Cardiac muscle cell (in vitro differentiated cells and primary cell): ENCODE results near the gene MYRF. TPM values are rescaled to one million over a fixed set of nuclear protein-coding genes. Genes with fewer than 3 reads are reported as not detected.
A peak's percentile ranks its signal among the peaks of the same experiment; 100 is the strongest.

Source experiments
- DNase-seq, 2 donors: peaks; one replicate each; pipeline versions ENCODE4 v3.0.0 to v3.0.0-alpha.2; 2010 to 2017; ENCODE audit warnings: low read depth in 1 of 2, low spot score in 1 of 2
- H3K27ac ChIP-seq: fragments of 200-600 bp; sonication (generic); 2 replicates; pipeline ENCODE4 v1.5.1; 2016
- H3K27me3 ChIP-seq: fragments of 200-600 bp; sonication (generic); 2 replicates; pipeline ENCODE4 v1.6.0; 2016; ENCODE audit warnings: control low read depth
- H3K36me3 ChIP-seq: fragments of 200-600 bp; sonication (generic); 2 replicates; pipeline ENCODE4 v1.5.1; 2016; ENCODE audit warnings: control low read depth
- H3K4me1 ChIP-seq: fragments of 200-600 bp; sonication (generic); 2 replicates; pipeline ENCODE4 v1.8.1; 2017; ENCODE audit warnings: low read depth, mild to moderate bottlenecking, mixed run types
- H3K4me3 ChIP-seq: fragments of 200-600 bp; sonication (generic); 2 replicates; pipeline ENCODE4 v1.5.1; 2016; ENCODE audit warnings: mild to moderate bottlenecking
- H3K9me3 ChIP-seq: fragments of 200-600 bp; sonication (generic); 2 replicates; pipeline ENCODE4 v1.5.1; 2017; ENCODE audit warnings: low read depth, mild to moderate bottlenecking, control low read depth
- CTCF ChIP-seq: IDR thresholded peaks from 2 replicates; pipeline ENCODE4 v1.5.1; 2012; ENCODE audit warnings: low read depth, mild to moderate bottlenecking, low read length
- polyA plus RNA-seq: library from polyadenylated mRNA; unstranded; fragments of >200 nt; fragmentation: Nextera tagmentation; extraction: Ambion mirVana; gene quantifications from 2 replicates; pipeline ENCODE4 v1.2.1, GENCODE V29; 2016
- total RNA-seq: library from RNA; depleted of rRNA; stranded (reverse); fragments of >200 nt; gene quantifications from 2 replicates; pipeline ENCODE4 v1.2.3, GENCODE V29; 2016

Gene MYRF
- total and polyA plus RNA-seq, 2 experiments from 2014 or later: 29.3 to 56.9 TPM

- Histone ChIP-seq H3K36me3 (peaks cover 4% of the 10 kb centered on the region), H3K27ac (peak overlapping the region; percentile 94), H3K27me3 (no peaks in the 10 kb centered on the region), H3K4me3 (no peak overlapping the region), H3K4me1 (peaks cover 44% of the 10 kb centered on the region), H3K9me3 (no peaks in the 10 kb centered on the region)
- DNase-seq: peak in 1 of 2 donors; percentile 75
- no peak for TF ChIP-seq CTCF
Observed at GRCh38 chr11:61773356-61773755, 20.9 kb downstream of the MYRF start.

GRCh38 chr11:61773809-61774208 is 21.4 kb downstream of the MYRF start:
- Histone ChIP-seq H3K27me3 (no peaks in the 10 kb centered on the region), H3K36me3 (peaks cover 8% of the 10 kb centered on the region), H3K9me3 (no peaks in the 10 kb centered on the region), H3K4me1 (peaks cover 39% of the 10 kb centered on the region), H3K27ac (peak overlapping the region; percentile 94), H3K4me3 (no peak overlapping the region)
- TF ChIP-seq CTCF: no peak
- DNase-seq: no peak

- no peak overlapping the region for H3K27ac ChIP-seq
- DNase-seq: no peak
- peaks cover 8% of the 10 kb centered on the region for H3K36me3 ChIP-seq
- no peak for TF ChIP-seq CTCF
- no peaks in the 10 kb centered on the region for H3K27me3 ChIP-seq
- H3K9me3 ChIP-seq: no peaks in the 10 kb centered on the region
- H3K4me1 ChIP-seq: peaks cover 33% of the 10 kb centered on the region
- no peak overlapping the region for H3K4me3 ChIP-seq
Observed at GRCh38 chr11:61774411-61774810, 22.0 kb downstream of the MYRF start.

GRCh38 chr11:61775106-61775505 is 22.7 kb downstream of the MYRF start:
- peaks cover 8% of the 10 kb centered on the region for H3K36me3 ChIP-seq
- no peak overlapping the region for H3K4me3 ChIP-seq
- peaks cover 27% of the 10 kb centered on the region for H3K4me1 ChIP-seq
- no peak for DNase-seq
- TF ChIP-seq CTCF: no peak
- no peaks in the 10 kb centered on the region for H3K9me3 ChIP-seq
- no peak overlapping the region for H3K27ac ChIP-seq
- H3K27me3 ChIP-seq: no peaks in the 10 kb centered on the region

- Histone ChIP-seq H3K9me3 (no peaks in the 10 kb centered on the region), H3K4me1 (peaks cover 27% of the 10 kb centered on the region), H3K27me3 (no peaks in the 10 kb centered on the region), H3K36me3 (peaks cover 8% of the 10 kb centered on the region), H3K4me3 (no peak overlapping the region), H3K27ac (peak overlapping the region; percentile 39)
- no peak for TF ChIP-seq CTCF
- no peak for DNase-seq
Observed at GRCh38 chr11:61775606-61776554, 23.4 kb downstream of the MYRF start.
